GM12873 (cell line): Measurements from ENCODE around the gene TACR2.
A peak's percentile ranks its signal among the peaks of the same experiment; 100 is the strongest.

Experiments used
- TF ChIP-seq, protein P1 (sequence below): IDR thresholded peaks from 2 replicates; pipeline ENCODE4 v1.5.1; 2012; ENCODE audit warnings: low read depth, mild to moderate bottlenecking, moderate library complexity, low read length, control low read depth; ENCODE audit not compliant: insufficient read depth; ENCODE audit errors: missing control alignments

TACR2 gene

GRCh38 chr10:69455006-69455763 is 38.5 kb upstream of the TACR2 start:
- TF ChIP-seq, protein P1, sequence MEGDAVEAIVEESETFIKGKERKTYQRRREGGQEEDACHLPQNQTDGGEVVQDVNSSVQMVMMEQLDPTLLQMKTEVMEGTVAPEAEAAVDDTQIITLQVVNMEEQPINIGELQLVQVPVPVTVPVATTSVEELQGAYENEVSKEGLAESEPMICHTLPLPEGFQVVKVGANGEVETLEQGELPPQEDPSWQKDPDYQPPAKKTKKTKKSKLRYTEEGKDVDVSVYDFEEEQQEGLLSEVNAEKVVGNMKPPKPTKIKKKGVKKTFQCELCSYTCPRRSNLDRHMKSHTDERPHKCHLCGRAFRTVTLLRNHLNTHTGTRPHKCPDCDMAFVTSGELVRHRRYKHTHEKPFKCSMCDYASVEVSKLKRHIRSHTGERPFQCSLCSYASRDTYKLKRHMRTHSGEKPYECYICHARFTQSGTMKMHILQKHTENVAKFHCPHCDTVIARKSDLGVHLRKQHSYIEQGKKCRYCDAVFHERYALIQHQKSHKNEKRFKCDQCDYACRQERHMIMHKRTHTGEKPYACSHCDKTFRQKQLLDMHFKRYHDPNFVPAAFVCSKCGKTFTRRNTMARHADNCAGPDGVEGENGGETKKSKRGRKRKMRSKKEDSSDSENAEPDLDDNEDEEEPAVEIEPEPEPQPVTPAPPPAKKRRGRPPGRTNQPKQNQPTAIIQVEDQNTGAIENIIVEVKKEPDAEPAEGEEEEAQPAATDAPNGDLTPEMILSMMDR = no peak

DNA sequence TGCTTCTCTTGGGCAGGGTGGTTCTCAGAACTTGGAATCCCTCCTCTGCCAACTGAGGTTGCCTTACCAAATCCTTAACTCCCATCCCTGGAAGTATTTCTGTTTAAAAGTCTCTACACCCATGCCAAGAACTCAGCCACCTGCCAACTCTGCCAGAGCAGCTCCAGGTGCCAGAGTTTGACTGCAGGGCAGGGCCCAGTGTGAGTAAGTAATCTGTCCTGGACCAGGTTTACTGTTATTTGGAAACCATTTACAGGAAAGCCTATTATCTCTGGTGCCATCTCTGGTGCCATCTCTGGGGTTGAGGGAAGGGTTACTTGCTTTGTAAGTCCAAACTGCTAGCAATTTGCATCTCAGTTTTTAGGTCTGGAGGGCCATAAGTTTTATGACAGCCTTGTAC is 37.1 kb upstream of the TACR2 start:
- TF ChIP-seq, protein P1 = no peak

- TF ChIP-seq, protein P1 = no peak
Observed at GRCh38 chr10:69452676-69453415, 36.1 kb upstream of the TACR2 start.

- TF ChIP-seq, protein P1 = no peak
Observed at GRCh38 chr10:69451784-69452251, 35.1 kb upstream of the TACR2 start.

DNA sequence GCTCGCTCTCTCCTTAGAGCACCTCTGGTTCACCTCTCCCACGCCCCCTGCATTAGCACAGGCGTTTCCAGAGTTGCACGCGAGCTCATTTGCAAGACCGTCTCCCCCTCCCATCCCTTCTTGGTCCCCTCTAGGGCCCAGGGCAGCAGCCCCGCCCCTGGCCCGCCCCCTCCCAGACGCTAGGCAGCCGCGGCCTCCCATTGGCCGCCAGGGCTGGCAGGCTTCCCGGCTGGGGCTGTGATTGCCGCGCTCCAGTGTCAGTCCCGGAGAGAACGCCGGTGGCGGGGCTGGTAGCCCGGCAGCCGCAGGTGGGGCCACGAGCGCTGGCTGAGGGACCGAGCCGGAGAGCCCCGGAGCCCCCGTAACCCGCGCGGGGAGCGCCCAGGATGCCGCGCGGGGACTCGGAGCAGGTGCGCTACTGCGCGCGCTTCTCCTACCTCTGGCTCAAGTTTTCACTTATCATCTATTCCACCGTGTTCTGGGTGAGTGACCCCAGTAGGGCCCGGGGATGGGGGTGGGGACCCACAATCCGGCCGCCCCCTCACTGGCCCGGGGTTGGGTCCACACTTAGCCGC is 34.6 kb upstream of the TACR2 start, which contains the start of gene TSPAN15:
Gene TSPAN15 (plus strand): TSS at position 257 of the 575 bp plus-strand sequence. CDS start 130 bp downstream, at position 387.
- TF ChIP-seq, protein P1 = no peak

- TF ChIP-seq, protein P1 = peak; percentile 63
Observed at GRCh38 chr10:69449841-69450240, 33.1 kb upstream of the TACR2 start.

DNA sequence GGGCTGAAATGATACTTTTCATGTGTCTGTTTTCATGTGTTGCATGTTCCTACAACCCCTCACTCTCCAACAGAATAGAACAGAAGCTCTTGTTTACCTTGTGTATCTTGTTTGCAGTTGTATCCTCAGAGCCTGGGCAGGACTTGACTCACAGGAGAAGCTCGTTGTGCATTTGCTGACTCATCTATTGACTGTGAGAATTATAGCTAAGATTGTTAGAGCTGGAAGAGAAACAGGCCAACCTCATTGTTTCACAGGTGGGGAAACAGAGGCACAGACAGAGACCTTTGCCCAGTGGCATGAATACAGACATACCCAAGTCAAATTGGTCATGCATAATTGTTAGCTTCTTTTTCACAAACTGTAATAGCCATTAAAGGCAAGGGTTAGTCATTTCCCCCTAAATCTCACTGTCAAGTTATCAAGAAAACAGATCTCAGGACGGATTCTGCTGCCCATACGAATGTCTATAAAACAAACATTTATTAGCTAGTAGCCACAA is 30.0 kb upstream of the TACR2 start:
- TF ChIP-seq, protein P1 = no peak
